GM19238 (cell line): ENCODE results near the gene GABPB2.
"Not testable (repeated sequence)": the region's sequence is repeated elsewhere in the genome, so short reads cannot be mapped to it uniquely, and the experiment has no call there.

Source experiments
- DNase-seq: peaks from one replicate; pipeline ENCODE4 v3.0.0; 2011; ENCODE audit warnings: low spot score; ENCODE audit not compliant: insufficient read length

The GABPB2 gene

DNA sequence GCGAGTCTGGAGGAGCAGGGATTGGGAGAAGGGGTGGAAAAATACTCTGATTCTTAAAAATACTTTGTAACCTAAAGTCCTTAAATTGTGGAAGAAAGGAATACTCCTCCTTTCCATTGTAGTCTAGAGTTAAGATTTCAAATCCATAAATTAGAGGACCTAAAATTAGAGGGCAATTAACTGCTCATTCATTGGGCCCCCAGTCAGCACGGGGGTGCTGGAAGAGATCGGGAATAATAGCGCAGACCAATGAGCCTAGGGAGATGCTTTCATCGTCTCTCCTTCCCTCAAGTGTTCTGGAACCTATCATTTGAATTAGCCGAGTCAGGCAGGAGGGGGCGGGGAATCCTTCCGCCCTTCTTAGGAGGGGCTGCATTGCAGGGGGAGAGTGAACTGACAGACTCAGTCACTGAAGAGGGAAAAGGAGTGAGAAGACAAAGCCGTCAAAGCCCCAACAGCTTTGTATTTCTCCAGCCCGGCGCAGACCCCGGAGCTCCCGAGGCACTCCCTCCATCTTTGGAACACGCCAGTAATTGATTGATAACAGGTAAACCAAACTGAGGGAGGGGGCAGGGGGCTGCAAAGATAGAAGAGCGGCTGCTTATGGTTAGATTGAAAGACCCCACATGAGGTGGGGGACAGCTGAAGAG is 10.4 kb upstream of the GABPB2 start, which contains the start of gene MLLT11:
MLLT11 (plus strand) TSS at position 391 of the 650 bp plus-strand sequence. CDS start 6,828 bp downstream, outside the sequence.
- DNase-seq: no peak

DNA sequence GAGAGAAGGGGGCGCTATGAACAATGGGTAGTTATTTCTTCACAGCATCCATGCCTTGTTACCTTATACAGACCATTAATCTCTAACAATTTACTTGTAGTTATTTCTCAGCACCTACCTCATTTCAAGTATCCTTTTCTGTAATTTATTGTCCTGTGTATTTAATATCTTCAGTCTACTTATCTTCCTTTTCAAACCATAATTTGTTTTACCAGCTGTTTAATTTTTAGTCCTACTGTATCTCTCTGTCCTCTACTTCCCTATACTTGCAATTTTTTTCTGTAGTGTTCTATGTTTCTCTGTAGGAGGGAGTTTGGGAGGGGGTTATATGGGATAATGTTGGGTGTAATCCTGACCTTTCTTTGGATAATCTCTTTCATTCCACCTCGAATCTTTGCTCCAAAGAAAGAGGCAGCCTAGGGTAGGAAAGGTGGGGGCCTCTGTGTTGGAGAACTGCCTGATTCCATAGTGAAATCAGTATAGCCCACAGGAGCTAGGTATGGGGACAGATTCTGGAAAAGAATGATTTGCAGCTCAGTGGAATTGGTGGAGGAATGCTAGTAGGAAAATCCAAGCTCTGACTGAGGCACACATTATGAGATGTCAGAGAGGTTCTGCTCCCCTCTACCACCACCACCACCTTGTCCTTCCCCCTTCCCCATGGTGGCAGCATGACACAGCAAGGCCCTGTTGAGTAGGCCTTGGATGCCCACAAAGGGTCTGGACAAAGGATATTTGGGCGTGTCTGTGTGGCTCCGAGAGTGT is 9.7 kb upstream of the GABPB2 start:
- DNase-seq: no peak

DNA sequence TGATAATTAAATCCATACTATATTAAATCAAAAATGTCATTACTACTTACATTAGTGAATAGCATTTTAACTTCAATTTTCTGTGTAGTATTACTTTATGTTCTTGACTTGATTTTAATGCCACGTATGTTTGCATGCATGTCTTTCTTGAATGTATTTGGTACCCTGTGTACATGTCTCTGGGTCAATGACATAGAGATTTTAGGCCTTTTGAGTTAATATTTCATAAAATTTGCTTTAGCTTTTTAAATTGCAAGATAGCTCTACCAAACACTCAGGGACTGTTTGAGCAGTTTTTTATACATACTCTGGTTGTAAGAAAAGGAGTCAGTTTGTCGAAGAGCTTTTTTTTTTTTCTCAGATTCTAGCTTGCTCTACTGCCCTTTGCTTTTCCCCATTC is 8.9 kb upstream of the GABPB2 start:
- no peak for DNase-seq

DNA sequence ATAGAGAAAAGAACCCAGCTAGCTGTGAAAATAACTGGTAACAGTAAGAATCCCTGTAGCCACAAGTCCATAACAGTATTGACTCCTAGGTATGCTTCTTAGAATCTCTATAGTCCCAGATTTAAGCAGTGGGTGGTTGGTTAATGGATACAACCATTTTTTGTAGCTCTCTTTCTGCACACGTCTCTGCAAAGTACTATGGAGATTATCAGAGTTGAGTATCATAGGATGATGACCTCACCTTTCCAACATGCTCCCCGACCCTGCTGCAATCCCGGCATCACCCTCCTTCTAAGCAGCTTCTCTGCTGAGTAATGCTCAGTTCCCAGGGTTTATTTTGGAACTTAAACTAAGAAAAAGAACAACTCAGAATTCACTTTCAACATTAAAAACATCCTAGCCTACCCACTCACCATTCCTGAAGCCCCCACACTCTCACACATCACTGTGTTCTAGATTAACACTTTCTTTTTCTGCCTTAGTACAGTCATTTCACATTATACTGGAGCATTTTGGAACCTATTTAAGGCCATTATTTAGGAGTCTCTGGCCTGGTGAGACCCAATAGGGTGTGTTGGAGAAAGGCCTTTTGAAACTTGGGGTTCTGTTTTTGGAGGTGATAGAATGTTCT is 7.7 kb upstream of the GABPB2 start:
- DNase-seq: no peak

DNA sequence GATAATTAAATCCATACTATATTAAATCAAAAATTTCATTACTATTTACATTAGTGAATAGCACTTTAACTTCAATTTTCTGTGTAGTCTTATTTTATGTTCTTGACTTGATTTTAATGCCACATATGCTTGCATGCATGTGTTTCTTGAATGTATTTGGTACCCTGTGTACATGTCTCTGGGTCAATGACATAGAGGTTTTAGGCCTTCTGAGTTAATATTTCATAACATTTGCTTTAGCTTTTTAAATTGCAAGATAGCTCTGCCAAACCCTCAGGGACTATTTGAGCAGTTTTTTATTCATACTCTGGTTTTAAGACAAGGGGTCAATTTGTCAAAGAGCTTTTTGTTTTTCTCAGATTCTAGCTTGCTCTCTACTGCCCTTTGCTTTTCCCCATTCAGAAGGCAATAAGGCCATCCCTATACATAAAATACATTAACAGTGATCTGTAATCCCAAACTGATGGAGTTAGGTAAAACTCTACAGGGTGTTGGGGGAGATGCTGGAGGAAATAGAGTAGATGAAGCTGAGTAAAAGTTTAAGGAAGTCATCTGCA is 5.4 kb upstream of the GABPB2 start:
- no peak for DNase-seq

DNA sequence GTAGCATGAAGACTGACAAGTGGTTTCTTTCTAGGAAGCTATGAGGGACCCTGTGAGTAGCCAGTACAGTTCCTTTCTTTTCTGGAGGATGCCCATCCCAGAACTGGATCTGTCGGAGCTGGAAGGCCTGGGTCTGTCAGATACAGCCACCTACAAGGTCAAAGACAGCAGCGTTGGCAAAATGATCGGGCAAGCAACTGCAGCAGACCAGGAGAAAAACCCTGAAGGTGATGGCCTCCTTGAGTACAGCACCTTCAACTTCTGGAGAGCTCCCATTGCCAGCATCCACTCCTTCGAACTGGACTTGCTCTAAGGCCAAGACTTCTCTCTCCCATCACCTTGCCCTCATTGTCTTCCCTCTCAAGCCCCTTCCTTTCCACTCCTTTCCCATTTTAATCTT is 3.4 kb upstream of the GABPB2 start:
- no peak for DNase-seq

DNA sequence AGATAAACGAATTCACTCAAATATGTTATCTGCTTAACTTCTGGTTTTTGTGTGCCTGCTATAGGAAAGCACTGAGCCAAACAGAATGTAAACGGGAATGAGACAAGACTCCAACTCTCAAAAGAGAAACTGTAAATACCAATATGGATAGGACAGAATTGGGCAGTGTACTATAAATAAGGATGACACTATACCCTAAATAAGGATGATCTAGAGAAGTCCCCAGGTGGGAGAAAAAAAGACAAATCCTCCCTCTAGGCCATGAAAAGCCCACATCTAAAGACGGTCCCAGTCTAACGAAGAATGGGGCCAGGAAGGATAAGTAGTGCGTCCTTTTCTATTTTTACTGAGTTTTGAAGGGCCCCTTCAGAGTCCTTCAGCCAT is 1.5 kb upstream of the GABPB2 start:
- DNase-seq: no peak

DNA sequence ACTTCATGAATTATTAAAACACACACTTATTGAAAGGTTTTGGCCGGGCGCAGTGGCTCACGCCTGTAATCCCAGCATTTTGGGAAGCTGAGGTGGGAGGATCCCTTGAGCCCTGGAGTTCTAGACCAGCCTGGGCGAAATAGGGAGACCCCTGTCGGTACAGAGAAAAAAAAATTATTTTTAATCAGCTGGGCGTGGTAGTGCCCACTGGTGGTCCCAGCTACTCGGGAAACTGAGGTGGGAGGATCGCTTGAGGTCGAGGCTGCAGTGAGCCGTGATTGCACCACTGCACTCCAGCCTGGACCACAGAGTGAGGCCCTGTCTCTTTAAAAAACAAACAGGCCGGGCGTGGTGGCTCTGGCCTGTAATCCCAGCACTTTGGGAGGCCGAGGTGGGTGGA is 1.7 kb downstream of the GABPB2 start:
- no peak for DNase-seq

DNA sequence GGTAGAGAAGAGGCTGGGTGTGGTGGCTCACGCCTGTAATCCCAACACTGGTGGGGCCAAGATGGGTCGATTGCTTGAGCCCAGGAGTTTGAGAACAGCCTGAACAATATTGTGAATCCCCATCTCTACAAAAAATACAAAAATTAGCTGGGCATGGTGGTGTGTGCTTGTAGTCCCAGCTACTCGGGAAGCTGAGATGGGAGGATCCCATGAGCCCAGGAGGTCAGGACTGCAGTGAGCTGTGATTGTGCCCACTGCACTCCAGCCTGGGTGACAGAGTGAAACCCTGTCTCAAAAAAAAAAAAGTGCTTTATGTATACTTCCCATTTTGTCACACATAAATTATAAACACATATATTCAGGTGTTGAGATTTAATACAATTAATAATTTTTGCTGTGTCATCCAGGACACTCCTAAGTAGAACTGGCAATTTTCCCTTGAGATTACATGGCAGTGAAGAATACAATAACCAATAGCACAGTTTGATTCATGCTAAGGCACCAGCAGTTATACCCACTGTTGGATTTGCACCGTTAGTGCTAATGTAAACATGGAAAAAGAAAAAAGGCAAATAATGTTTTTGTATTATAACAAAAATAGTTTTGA is 15.5 kb downstream of the GABPB2 start:
- DNase-seq: no peak

DNA sequence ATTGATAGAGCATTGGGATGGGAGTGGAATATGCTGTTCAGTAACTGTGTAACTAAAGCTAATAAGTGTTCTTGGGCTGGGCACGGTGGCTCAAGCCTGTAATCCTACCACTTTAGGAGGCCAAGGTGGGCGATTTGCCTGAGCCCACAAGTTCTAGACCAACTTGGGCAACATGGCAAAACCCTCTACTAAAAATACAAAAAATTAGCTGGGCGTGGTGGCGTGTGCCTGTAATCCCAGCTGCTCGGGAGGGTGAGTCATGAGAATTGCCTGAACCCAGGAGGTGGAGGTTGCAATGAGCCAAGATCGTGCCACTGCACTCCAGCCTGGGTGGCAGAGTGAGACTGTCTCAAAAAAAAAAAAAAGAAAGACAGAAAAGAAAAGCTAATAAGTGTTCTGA is 26.9 kb downstream of the GABPB2 start:
- not testable (repeated sequence) for DNase-seq

DNA sequence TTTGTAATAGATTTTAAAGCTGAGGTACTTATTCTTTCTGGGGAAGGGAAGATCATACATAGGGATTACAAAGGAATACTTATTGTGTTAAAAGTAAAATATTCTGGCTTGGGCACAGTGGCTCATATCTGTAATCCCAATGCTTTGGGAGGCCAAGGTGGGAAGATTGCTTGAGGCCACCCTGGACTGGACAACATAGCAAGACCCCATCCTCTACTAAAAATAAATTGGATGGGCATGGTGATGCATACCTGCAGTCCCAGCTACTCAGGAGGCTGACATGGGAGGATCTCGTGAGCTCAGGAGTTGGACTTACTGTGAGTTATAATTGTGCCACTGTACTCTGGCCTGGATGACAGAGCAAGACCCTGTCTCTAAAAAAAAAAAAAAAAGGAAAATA is 27.6 kb downstream of the GABPB2 start:
- no peak for DNase-seq

DNA sequence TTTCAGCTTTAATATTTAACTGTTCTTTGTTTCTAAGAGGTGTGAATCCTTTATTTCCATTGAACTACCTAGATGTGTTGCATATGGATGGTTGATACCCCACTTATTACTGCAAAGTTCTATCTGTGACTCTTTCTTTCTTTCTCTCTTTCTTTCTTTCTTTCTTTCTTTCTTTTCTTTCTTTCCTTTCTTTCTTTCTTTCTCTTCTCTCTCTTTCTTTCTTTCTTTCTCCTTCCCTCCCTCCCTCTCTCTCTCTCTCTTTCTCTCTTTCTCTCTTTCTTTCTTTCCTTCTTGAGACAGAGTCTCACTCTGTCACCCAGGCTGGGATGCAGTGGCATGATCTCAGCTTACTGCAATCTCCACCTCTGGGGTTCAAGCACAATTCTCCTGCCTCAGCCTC is 34.1 kb downstream of the GABPB2 start:
- no peak for DNase-seq

DNA sequence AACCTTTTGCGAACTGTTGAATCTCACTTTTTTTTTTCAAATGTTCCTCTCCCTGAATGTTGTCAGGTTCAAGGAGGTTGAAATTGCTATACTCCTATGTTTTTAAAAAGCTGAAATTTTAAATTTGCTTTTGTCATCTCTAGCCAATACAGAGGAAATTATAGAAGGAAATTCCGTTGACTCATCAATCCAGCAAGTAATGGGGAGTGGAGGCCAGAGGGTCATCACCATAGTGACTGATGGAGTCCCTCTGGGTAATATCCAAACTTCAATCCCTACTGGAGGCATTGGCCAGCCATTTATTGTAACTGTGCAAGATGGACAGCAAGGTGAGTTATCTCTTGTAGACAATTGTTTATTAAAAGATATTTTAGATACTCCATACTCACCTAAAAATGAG is 36.3 kb downstream of the GABPB2 start:
- no peak for DNase-seq

DNA sequence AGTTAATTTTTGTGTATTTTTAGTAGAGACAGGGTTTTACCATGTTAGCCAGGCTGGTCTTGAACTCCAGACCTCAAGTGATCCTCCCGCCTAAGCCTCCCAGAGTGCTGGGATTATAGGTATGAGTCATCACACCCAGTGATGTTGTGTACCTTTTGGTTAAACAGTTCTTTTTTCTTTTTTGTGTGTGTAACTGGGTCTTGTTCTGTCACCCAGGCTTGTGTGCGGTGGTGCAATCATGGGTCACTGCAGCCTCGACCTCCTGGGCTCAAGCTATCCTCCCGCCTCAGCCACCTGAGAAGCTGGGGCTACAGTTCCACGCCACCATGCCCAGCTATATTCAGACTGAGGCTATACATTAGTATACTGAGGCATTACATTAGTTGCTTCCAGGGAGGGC is 37.8 kb downstream of the GABPB2 start:
- no peak for DNase-seq

DNA sequence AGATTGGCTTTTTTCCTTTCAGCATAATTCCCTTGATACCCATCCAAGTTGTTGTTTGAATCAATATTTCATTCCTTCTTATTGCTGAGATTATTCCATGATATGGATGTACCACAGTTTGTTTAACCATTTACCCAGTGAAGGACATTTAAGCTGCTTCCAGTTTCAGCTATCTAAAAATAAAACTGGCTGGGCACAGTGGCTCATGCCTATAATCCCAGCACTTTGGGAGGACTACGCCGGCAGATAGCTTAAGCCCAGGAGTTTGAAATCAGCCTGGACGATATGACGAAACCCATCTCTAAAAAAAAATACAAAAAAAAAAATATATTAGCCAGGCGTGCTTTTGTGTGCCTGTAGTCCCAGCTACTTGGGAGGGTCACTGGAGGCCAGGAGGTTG is 43.3 kb downstream of the GABPB2 start:
- no peak for DNase-seq

DNA sequence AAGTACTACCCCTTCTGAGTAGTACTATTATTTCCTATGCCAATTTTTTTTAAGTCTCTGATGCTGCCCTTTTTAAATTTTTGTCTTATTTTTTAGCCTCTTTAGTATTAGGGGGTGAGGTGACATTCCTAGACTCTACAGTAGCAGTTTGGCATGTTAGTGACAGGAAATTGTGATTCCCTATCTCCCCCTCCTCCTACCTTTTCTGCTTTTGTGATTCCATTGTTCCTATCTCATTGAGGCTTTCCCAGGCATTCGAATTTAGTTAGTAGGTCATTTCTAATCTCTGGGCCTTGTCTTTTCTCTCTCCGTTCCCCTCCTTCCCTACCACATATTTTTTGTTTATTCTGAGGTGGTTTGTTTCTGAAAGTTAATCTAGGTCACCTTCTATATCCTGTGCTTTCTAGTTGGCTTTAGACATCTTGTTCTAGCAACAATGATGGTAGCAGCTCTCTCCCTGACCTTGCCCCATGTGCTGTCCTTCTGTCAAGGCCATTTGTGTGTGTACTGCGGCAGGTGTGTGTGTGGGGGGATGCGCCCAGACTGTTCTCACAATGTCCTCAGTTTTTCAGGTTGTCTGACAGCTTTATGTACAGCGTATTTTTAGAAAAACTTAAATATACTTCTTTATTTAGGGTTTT is 54.3 kb downstream of the GABPB2 start:
- no peak for DNase-seq

DNA sequence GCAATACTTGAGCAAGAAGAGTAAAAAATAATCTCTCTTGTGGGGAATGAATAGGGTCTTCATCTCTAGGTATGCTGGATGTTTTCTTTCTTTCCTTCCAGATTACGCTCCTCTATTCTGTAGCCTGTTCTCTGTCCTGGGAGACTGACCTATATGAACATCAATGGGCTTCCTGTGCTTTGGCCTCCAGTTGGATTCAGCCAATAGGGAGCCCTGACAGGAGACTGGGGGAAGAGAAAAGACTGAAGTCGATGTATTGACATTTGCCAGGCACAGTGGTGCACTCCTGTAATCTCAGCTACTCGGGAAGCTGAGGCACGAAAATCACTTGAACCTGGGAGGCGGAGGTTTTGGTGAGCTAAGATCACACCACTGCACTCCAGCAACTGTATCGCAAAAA is 58.2 kb downstream of the GABPB2 start:
- DNase-seq: no peak

DNA sequence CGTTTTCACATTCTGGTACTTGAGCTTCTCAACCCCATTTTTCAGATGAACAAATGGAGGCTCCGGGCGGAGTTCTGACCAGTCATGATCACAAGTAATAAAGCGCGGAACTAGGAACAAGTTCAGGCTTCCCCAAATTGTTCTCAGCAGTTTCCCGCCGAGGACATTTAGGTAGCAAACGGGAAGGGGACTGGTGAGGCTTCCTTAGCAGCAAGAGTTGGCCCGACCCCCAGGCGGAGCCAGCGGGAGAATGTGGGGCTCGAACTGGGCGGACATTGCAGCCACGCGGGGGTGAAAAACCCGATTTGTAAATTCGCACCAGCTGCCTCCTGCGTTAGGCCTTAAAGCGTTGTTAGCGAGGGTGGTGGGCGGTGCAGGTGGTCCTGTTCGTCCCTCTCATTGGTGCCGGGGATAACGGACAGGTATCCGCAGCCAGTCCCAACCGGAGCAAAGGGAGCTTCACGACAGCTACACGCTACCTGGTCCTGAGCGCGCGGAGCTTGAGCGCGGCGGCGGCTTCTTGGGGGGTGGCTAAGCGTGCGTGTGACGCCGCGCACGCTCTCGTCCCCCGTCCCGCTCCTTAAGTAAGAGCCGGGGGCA is 60.5 kb downstream of the GABPB2 start:
- peak; percentile 95 for DNase-seq

DNA sequence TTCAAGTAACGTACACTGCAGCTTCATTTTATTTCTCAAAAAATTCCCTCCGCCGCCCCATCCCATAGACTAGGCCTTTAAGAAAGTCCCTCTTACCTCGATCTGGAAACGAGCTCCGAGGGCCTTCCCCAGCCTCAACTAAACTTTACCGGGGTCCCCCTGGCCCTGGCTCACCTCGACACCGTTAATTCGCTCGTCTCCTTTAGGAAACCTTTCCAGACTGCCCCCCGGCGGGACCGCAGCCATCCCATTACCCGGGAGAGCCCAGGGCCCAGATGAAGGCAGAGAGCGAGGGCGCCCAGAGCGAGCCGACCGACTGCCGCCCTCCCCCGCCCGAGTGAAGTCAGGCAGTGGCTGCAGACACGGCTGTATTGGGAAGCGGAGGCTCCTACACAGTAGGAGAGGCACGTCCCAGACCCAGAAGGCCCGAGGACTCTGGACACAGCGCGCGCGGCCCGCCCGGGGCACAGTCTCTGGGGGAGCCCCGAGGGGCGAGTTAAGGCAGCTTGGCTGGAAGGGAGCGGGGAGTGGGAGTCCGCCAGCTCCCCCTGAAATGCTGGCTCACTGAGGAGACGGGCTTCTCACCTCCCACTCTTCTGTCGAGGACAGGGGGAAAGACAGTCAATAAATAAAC is 61.3 kb downstream of the GABPB2 start:
- DNase-seq: no peak

DNA sequence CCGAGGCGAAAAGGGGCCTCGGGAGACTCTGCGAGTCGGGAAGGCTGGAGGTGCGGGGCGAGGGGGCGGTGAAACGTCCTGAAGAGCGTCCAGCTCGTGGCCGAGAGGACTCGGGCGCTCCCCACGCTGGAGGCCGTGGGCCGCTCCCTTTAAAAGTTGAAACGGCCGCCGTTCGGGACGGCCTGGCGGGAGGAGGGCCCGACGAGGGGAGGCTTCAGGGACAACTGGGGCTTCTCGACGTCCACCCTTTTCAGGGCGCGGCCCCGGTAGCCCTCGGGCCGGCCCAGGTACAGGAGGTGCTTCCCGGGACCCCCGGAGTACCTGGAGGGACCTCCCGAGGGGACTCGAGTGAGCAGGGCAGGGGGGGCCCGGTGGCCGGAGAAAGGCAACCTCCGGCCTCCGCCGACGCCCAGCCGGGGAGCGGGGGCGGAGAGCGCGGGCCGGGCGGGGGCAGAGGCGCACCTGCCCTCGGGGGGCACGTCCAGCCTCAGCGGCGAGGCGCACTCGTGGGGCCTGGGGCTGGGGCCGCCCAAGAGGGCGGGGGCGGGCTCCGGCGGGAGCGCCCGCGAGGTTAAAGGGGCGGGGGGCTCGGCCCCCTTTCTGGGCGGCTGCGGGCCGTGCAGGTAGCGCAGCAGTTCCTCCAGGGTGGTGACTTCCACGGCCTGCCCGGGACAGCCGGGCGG is 61.9 kb downstream of the GABPB2 start:
- no peak for DNase-seq
